Measurements from ENCODE around the gene RPS18.

DNA sequence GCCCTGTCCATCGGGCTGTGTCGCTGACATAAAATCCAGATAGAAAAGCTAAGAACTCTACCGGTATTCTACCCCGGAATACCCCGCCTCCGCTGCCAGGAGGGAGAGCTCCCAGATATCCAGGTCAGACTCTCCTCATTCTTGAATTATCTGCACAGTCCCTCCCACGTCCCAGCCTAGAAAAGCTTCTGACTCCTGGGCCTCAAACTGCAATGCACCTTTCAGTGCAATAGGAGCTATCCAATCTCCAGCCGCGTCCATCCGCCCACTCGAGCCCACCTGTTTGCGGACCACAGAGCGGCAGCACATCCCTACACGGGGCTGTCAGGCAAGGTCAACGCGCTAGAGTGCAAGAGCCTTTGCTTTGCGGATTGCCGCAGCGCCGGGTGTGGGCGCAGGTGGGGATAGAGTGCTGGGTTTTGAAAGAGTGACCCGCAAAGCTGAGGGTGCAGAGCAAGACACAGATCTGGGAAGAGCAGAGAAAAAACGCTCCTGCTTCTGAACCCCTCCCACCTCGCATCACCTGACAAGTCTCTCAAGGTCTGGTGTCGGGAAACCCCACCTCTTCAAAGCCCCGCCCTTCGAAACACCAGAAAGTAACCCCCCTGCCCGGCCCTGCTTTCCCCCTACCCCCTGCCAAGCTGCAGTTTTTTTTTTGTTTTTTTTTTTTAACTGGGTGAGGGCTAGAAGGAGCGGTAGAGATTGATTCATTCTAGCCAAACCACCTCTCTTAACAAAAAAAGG, 40.7 kb downstream of the RPS18 start:
- TF ChIP-seq, protein P1, sequence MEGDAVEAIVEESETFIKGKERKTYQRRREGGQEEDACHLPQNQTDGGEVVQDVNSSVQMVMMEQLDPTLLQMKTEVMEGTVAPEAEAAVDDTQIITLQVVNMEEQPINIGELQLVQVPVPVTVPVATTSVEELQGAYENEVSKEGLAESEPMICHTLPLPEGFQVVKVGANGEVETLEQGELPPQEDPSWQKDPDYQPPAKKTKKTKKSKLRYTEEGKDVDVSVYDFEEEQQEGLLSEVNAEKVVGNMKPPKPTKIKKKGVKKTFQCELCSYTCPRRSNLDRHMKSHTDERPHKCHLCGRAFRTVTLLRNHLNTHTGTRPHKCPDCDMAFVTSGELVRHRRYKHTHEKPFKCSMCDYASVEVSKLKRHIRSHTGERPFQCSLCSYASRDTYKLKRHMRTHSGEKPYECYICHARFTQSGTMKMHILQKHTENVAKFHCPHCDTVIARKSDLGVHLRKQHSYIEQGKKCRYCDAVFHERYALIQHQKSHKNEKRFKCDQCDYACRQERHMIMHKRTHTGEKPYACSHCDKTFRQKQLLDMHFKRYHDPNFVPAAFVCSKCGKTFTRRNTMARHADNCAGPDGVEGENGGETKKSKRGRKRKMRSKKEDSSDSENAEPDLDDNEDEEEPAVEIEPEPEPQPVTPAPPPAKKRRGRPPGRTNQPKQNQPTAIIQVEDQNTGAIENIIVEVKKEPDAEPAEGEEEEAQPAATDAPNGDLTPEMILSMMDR (IDR thresholded peaks at IDR 0.05) = peak in 1 of 6 experiments; percentile 3
- TF ChIP-seq POLR2A (IDR thresholded peaks at IDR 0.05) = no peak
